SU-DHL-6 (cell line): Measurements from ENCODE around the gene EBLN2.

Source experiments
- H2AFZ ChIP-seq: fragments of 200-600 bp; sonication (generic); 2 replicates; pipeline ENCODE4 v1.6.1; 2014; ENCODE audit warnings: low read depth, mild to moderate bottlenecking, moderate library complexity, mixed read lengths, antibody characterized with exemption, low read length; ENCODE audit not compliant: severe bottlenecking
- H3F3A ChIP-seq: fragments of 200-600 bp; shearing (Covaris generic); 2 replicates; pipeline ENCODE4 v1.6.0; 2016; ENCODE audit warnings: antibody characterized with exemption, mild to moderate bottlenecking; ENCODE audit not compliant: insufficient read depth
- H3K27ac ChIP-seq: fragments of 200-600 bp; sonication (generic); 2 replicates; pipeline ENCODE4 v1.5.1; 2016; ENCODE audit warnings: low read depth, mild to moderate bottlenecking, low read length, moderate library complexity, mixed read lengths
- H3K27me3 ChIP-seq: fragments of 200-600 bp; sonication (generic), shearing (Covaris generic); 2 replicates; pipeline ENCODE4 v1.6.0; 2014; ENCODE audit warnings: mild to moderate bottlenecking, low read length
- H3K36me3 ChIP-seq: fragments of 200-600 bp; sonication (generic); 2 replicates; pipeline ENCODE4 v1.6.1; 2014; ENCODE audit warnings: mild to moderate bottlenecking, low read length, mixed read lengths
- H3K4me2 ChIP-seq: fragments of 300-600, 200-600 bp; shearing (Covaris generic), sonication (generic); 2 replicates; pipeline ENCODE4 v1.6.0; 2014; ENCODE audit warnings: low read length, low read depth, mild to moderate bottlenecking; ENCODE audit not compliant: poor library complexity, severe bottlenecking
- H3K4me3 ChIP-seq: fragments of 200-600 bp; sonication (generic); 2 replicates; pipeline ENCODE4 v1.5.1; 2014; ENCODE audit warnings: antibody characterized with exemption, low read length, mild to moderate bottlenecking, mixed read lengths; ENCODE audit not compliant: insufficient read depth, poor library complexity, severe bottlenecking
- H3K79me2 ChIP-seq: fragments of 200-600 bp; sonication (generic); 2 replicates; pipeline ENCODE4 v1.6.1; 2014; ENCODE audit warnings: mild to moderate bottlenecking, low read length, moderate library complexity; ENCODE audit not compliant: insufficient read depth
- H3K9ac ChIP-seq: fragments of 200-600 bp; sonication (generic); 2 replicates; pipeline ENCODE4 v1.7.0; 2014; ENCODE audit warnings: mild to moderate bottlenecking, low read length
- H3K9me2 ChIP-seq: fragments of 200-600 bp; sonication (generic); replicated peaks from 2 replicates; pipeline ENCODE4 v1.6.1; 2014; ENCODE audit warnings: low read length; ENCODE audit not compliant: insufficient read depth
- H3K9me3 ChIP-seq: fragments of 200-600 bp; sonication (generic); 2 replicates; pipeline ENCODE4 v1.6.1; 2014; ENCODE audit warnings: low read length, mixed read lengths; ENCODE audit not compliant: insufficient read depth
- H4K20me1 ChIP-seq: fragments of 200-600 bp; sonication (generic); 2 replicates; pipeline ENCODE4 v1.6.1; 2014; ENCODE audit warnings: low read depth, mild to moderate bottlenecking, antibody characterized with exemption, low read length, moderate library complexity, mixed read lengths
- EZH2phosphoT487 ChIP-seq: fragments of 200-600 bp; sonication (generic), shearing (Covaris generic); conservative IDR thresholded peaks from 2 replicates; pipeline ENCODE4 v1.6.1; 2018; ENCODE audit warnings: mild to moderate bottlenecking, antibody characterized with exemption, low read length, moderate library complexity, mixed read lengths
- TF ChIP-seq, protein P1 (sequence below): fragments of 200-600 bp; sonication (generic); IDR thresholded peaks from one replicate; pipeline ENCODE4 v1.5.1; 2017; ENCODE audit warnings: antibody characterized with exemption, mild to moderate bottlenecking, low read length, moderate library complexity; ENCODE audit not compliant: insufficient read depth, poor library complexity, severe bottlenecking

The EBLN2 gene

DNA sequence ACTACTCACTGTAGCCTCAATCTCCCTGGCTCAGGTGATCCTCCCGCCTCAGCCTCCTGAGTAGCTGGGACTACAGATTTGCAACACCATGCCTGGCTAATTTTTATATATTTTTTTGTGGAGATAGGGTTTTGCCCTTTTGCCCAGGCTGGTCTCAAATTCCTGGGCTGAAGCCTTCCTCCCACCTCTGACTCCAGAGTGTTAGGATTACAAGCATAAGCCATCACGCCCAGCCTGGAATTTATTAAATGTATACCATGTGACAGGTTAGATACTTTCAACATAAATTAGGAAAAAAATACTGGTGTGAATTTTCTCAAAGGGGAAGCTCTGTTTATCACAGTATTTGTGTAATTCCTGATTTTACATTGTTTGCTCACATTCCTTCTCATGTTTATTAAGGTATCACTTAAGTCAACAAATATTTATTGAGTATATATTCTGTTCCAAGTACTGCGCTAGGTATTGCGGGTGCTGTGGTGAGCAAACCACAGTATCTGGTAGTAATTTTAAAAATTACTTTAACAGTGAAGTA lies 40.1 kb upstream of the EBLN2 start:
- H3K9ac ChIP-seq = no peak overlapping the region
- peaks cover 79% of the 10 kb centered on the region for H4K20me1 ChIP-seq
- no peaks in the 10 kb centered on the region for H3K27me3 ChIP-seq
- H3K27ac ChIP-seq = no peak overlapping the region
- TF ChIP-seq EZH2phosphoT487 = no peak
- TF ChIP-seq, protein P1, sequence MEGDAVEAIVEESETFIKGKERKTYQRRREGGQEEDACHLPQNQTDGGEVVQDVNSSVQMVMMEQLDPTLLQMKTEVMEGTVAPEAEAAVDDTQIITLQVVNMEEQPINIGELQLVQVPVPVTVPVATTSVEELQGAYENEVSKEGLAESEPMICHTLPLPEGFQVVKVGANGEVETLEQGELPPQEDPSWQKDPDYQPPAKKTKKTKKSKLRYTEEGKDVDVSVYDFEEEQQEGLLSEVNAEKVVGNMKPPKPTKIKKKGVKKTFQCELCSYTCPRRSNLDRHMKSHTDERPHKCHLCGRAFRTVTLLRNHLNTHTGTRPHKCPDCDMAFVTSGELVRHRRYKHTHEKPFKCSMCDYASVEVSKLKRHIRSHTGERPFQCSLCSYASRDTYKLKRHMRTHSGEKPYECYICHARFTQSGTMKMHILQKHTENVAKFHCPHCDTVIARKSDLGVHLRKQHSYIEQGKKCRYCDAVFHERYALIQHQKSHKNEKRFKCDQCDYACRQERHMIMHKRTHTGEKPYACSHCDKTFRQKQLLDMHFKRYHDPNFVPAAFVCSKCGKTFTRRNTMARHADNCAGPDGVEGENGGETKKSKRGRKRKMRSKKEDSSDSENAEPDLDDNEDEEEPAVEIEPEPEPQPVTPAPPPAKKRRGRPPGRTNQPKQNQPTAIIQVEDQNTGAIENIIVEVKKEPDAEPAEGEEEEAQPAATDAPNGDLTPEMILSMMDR = no peak
- H3K79me2 ChIP-seq = peaks cover 100% of the 10 kb centered on the region
- H3K36me3 ChIP-seq = peaks cover 8% of the 10 kb centered on the region; the same call in 1 of the 2 replicates
- no peaks in the 10 kb centered on the region for H3K9me3 ChIP-seq
- H2AFZ ChIP-seq = no peak overlapping the region
- H3K9me2 ChIP-seq = no peaks in the 10 kb centered on the region
- no peak overlapping the region for H3K4me2 ChIP-seq
- H3F3A ChIP-seq = no peaks in the 10 kb centered on the region
- no peak overlapping the region for H3K4me3 ChIP-seq

DNA sequence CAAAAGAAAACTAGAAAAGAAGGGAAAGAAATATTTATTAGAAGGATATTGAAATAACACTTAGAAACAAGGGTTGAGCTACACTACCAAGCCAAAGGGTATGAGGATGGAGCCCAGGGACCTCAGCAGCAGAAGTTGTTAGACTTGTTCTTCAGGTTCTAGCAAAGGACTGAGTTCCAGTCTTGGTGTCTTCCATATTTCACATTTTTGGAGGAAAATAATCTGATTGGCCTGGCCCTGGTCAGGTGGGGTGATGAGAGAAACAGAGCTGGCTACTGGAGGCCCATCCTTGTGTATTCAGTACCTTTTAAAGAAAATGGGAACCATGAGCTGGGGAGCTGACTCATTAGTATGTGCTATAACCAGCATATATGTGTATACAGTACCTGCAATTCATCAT lies 36.6 kb upstream of the EBLN2 start:
- H3K4me3 ChIP-seq = no peak overlapping the region
- H3K79me2 ChIP-seq = peaks cover 100% of the 10 kb centered on the region
- 0 out of 2 replicates have a peak, but pooled peaks cover 4% of the 10 kb centered on the region for H3K36me3 ChIP-seq
- no peak overlapping the region for H3K9ac ChIP-seq
- no peak overlapping the region for H3K27ac ChIP-seq
- H3F3A ChIP-seq = no peaks in the 10 kb centered on the region
- peaks cover 69% of the 10 kb centered on the region for H4K20me1 ChIP-seq
- no peaks in the 10 kb centered on the region for H3K9me2 ChIP-seq
- no peaks in the 10 kb centered on the region for H3K27me3 ChIP-seq
- no peak overlapping the region for H2AFZ ChIP-seq
- no peaks in the 10 kb centered on the region for H3K9me3 ChIP-seq
- no peak overlapping the region for H3K4me2 ChIP-seq
- TF ChIP-seq, protein P1 = no peak
- TF ChIP-seq EZH2phosphoT487 = no peak

DNA sequence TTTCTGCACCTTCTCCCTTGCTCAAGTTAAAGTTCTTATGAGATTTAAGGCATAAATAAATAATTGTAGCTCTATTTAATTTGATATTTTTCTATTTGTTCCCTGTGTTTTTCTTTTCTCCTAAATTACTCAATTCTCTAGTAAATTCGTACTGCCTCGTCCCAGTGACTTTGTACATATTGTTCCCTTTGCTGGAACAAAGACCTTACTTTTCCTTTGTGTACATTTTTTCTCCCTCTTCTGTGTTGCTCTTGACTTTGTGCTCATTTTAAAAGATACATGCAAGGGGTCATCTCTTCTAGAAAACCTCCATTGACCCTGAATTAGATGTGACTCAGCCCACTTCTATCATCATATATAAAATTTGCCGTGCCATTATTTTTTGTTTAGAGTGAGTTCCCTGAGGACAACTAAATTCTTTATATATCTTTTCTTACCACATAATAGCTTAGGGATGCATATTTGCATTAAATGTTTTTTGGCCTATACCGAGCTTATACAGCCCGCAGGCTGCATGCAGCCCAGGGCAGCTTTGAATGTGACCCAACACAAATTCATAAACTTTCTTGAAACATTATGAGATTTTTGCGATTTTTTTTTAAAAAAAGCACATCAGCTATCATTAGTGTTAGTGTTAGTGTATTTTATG lies 35.2 kb upstream of the EBLN2 start:
- TF ChIP-seq, protein P1 = no peak
- no peak for TF ChIP-seq EZH2phosphoT487
- Histone ChIP-seq H3F3A (no peaks in the 10 kb centered on the region), H3K4me3 (no peak overlapping the region), H3K9ac (no peak overlapping the region), H3K27me3 (no peaks in the 10 kb centered on the region), H3K36me3 (peaks cover 4% of the 10 kb centered on the region; the same call in 1 of the 2 replicates), H3K9me2 (no peaks in the 10 kb centered on the region), H3K79me2 (peaks cover 100% of the 10 kb centered on the region), H3K9me3 (no peaks in the 10 kb centered on the region), H4K20me1 (peaks cover 68% of the 10 kb centered on the region), H3K27ac (no peak overlapping the region), H2AFZ (no peak overlapping the region), H3K4me2 (no peak overlapping the region)
